ENCODE measurements around the gene NOPCHAP1.

DNA sequence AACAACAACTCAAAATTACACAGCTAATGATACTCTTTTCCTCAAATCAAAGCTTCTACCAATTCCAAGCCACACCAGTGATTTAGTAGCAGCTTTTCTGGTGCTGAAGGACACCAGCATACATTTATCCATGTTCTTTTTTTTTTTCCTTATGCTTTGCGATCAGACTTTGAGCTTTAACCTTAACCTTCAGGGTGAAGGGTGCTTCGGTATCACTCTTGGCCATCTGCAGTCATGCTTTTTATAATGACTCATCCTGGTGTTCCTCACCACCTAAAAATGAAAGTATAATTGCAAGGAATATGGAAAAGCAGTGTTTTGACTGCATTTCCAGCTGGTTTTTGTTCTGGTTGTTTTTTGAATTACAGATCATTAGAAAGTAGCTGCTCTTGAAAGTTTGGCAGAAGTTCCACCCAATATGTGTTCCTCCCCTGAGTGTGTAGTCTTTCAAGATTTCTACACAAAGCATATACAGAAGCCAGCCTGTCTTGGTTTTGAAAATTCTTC is 26.7 kb upstream of the NOPCHAP1 start:
- TF ChIP-seq POLR2AphosphoS5 (IDR thresholded peaks at IDR 0.05; ENCODE audit: low read depth, low read length): no peak
- TF ChIP-seq POLR2A (IDR thresholded peaks at IDR 0.05; ENCODE audit: low read depth, low read length): no peak
- TF ChIP-seq TAF1 (IDR thresholded peaks at IDR 0.05; ENCODE audit: low read depth, low read length): no peak
- TF ChIP-seq SPI1 (IDR thresholded peaks at IDR 0.05; ENCODE audit: low read depth, low read length): no peak
- TF ChIP-seq POU2F2 (IDR thresholded peaks at IDR 0.05; ENCODE audit: low read depth, low read length): no peak

All from GM12891 (cell line).